Astrocyte (in vitro differentiated cells and primary cell): Measurements from ENCODE around the gene ALDH6A1.

Source experiments
- CTCF ChIP-seq: IDR thresholded peaks from 2 replicates; pipeline ENCODE4 v1.5.1; 2011; ENCODE audit warnings: low read depth, mild to moderate bottlenecking, inconsistent platforms, low read length, moderate library complexity; ENCODE audit not compliant: insufficient read depth
- EZH2 ChIP-seq: IDR thresholded peaks from 2 replicates; pipeline ENCODE4 v1.6.1; 2012; ENCODE audit warnings: mild to moderate bottlenecking, low read length, inconsistent platforms; ENCODE audit not compliant: insufficient read depth

DNA sequence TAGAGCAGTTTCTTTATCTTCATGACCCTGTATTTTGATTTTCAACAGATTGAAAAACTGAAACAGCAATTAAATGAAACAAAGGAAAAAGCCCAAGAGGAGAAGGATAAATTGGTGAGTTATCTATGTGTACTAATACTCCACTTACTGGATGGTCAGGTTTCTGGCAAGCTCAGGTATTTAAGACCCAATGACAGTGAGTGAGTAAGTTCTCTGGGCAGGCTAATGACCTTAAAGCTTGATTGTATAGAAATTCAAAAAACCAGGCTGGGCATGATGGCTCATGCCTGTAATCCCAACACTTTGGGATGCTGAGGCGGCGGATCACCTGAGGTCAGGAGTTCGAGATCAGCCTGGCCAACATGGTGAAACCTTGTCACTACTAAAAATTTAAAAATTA lies 55.1 kb downstream of the ALDH6A1 start:
- no peak for TF ChIP-seq CTCF
- TF ChIP-seq EZH2 = no peak
